ENCODE measurements around the gene FOXN3.
"Not testable (repeated sequence)": the region's sequence is repeated elsewhere in the genome, so short reads cannot be mapped to it uniquely, and the experiment has no call there.

Gene FOXN3

DNA sequence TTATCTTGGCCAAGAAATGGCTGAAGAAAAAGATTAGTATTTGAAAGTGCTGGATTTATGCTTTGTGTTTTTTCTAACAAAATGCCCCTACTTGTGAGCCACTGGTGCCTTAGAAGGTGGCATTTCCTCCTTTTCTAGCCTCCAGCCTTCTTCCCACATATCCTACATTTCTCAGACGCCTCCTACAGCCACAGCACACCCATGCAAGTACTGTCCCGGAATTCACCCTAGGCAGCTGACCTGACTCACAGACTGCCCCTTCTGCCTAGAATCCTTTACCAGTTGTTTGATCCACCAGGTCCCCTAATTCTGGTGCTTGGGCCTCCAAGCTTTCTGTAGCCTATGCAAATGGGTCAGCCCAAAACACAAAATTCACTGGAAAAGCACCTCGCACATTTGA lies 166.0 kb downstream of the FOXN3 start:
- Histone ChIP-seq H3K9me3 (ENCODE audit: insufficient read depth, low read depth, low read length) (no peaks in the 10 kb centered on the region), H2AFZ (ENCODE audit: insufficient read depth, low read length, poor library complexity) (no peak overlapping the region), H3K14ac (ENCODE audit: low read length) (no peak overlapping the region), H3K4me2 (ENCODE audit: low read length) (peak overlapping the region; percentile 11), H3K79me2 (ENCODE audit: control insufficient read depth, insufficient read depth, low read length, poor library complexity) (peaks cover 3% of the 10 kb centered on the region), H4K91ac (ENCODE audit: low read depth, low read length) (no peak overlapping the region), H3K4me3 (ENCODE audit: low read depth, low read length) (no peak overlapping the region), H3K23ac (ENCODE audit: low read length) (no peak overlapping the region), H3K79me1 (ENCODE audit: low read length) (peaks cover 29% of the 10 kb centered on the region), H3K27ac (ENCODE audit: low read depth, low read length) (peak overlapping the region; percentile 92), H3K9ac (ENCODE audit: low read length) (no peak overlapping the region), H2BK120ac (ENCODE audit: insufficient read depth, low read length, poor library complexity) (no peak overlapping the region), H3K27me3 (ENCODE audit: insufficient read depth, low read length) (no peaks in the 10 kb centered on the region), H2AK5ac (ENCODE audit: low read length) (no peak overlapping the region), H3K18ac (ENCODE audit: low read length) (no peak overlapping the region), H3K4ac (ENCODE audit: low read depth, low read length) (no peak overlapping the region), H4K8ac (ENCODE audit: low read depth, low read length) (no peak overlapping the region), H4K12ac (ENCODE audit: low read depth, low read length) (no peak overlapping the region), H2BK12ac (ENCODE audit: low read length) (no peak overlapping the region), H2BK5ac (ENCODE audit: low read depth, low read length, poor library complexity) (no peak overlapping the region), H3K4me1 (ENCODE audit: control insufficient read depth in 1 of 2, insufficient read depth in 2 of 2, low read length in 2 of 2) (peaks cover 31 to 33% of the 10 kb centered on the region in 2 experiments), H3K36me3 (ENCODE audit: control insufficient read depth in 1 of 2, insufficient read depth in 2 of 2, low read length in 2 of 2) (peaks cover 0 to 4% of the 10 kb centered on the region in 2 experiments)
- WGBS (ENCODE audit: extremely low coverage, insufficient coverage, insufficient read length), result no CpG with 5 or more reads among the region's 3 CpGs
- DNase-seq, result peak; percentile 78 to 88

DNA sequence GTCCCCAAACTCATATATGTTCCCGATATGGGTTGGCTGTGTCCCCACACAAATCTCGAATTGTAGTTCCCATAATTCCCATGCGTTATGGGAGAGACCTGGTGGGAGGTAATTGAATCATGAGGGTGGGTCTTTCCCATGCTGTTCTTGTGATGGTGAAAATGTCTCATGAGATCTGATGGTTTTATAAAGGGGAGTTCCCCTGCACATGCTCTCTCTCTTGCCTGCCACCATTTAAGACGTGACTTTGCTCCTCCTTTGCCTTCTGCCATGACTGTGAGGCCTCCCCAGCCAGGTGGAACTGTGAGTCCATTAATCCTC lies 166.4 kb downstream of the FOXN3 start:
- WGBS (ENCODE audit: extremely low coverage, insufficient coverage, insufficient read length), result no CpG with 5 or more reads among the region's 4 CpGs

DNA sequence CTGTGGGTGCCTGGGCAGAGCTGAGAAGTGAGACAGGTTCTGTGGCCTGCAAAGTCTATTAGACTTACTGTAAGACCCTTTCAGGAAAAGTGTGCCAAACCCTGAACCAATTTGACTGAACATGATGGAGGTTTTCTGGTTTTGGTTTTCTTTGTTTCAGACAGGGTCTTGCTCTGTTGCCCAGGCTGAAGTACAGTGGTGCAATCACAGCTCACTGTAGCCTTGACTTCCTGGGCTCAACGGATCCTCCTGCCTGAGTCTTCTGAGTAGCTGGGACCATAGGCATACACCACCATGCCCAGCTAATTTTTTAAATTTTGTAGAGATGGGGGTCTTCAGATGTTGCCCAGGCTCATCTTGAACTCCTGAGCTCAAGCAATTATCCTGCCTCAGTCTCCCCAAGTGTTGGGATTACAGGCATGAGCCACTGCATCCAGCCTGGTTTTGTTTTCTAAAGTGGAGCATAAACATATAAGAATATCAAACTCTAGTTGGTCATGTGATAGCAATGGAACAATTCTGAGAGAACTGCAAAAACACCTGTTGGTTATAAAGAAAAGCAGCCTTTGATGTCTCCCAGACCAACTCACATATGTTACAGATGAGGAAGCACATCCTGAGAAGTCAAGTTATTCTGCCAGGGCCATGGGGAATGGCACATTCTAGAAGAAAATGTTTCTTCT lies 166.9 kb downstream of the FOXN3 start:
- Histone ChIP-seq H3K4me2 (ENCODE audit: low read length) (no peak overlapping the region), H2BK5ac (ENCODE audit: low read depth, low read length, poor library complexity) (peak overlapping the region; percentile 89), H4K91ac (ENCODE audit: low read depth, low read length) (peak overlapping the region; percentile 97), H4K8ac (ENCODE audit: low read depth, low read length) (peak overlapping the region; percentile 62), H2AK5ac (ENCODE audit: low read length) (peak overlapping the region; percentile 82), H2AFZ (ENCODE audit: insufficient read depth, low read length, poor library complexity) (no peak overlapping the region), H3K36me3 (ENCODE audit: control insufficient read depth in 1 of 2, insufficient read depth in 2 of 2, low read length in 2 of 2) (peaks cover 0 to 4% of the 10 kb centered on the region in 2 experiments), H3K18ac (ENCODE audit: low read length) (peak overlapping the region; percentile 84), H3K79me1 (ENCODE audit: low read length) (peaks cover 29% of the 10 kb centered on the region), H2BK12ac (ENCODE audit: low read length) (peak overlapping the region; percentile 97), H3K9ac (ENCODE audit: low read length) (no peak overlapping the region), H4K12ac (ENCODE audit: low read depth, low read length) (no peak overlapping the region), H3K4me1 (ENCODE audit: control insufficient read depth in 1 of 2, insufficient read depth in 2 of 2, low read length in 2 of 2) (peaks cover 34 to 35% of the 10 kb centered on the region in 2 experiments), H3K14ac (ENCODE audit: low read length) (peak overlapping the region; percentile 68), H3K27ac (ENCODE audit: low read depth, low read length) (peak overlapping the region; percentile 92), H2BK120ac (ENCODE audit: insufficient read depth, low read length, poor library complexity) (peak overlapping the region; percentile 86), H3K4me3 (ENCODE audit: low read depth, low read length) (no peak overlapping the region), H3K23ac (ENCODE audit: low read length) (no peak overlapping the region), H3K4ac (ENCODE audit: low read depth, low read length) (peak overlapping the region; percentile 85), H3K9me3 (ENCODE audit: insufficient read depth, low read depth, low read length) (no peaks in the 10 kb centered on the region), H3K27me3 (ENCODE audit: insufficient read depth, low read length) (no peaks in the 10 kb centered on the region), H3K79me2 (ENCODE audit: control insufficient read depth, insufficient read depth, low read length, poor library complexity) (peaks cover 3% of the 10 kb centered on the region)
- no peak for DNase-seq
- no CpG with 5 or more reads among the region's 1 CpG for WGBS (ENCODE audit: extremely low coverage, insufficient coverage, insufficient read length)

More for the DNA sequence above, 166.4 kb downstream of the FOXN3 start:
- not testable (repeated sequence) for H3K79me2 ChIP-seq (ENCODE audit: control insufficient read depth, insufficient read depth, low read length, poor library complexity); H3K9ac ChIP-seq (ENCODE audit: low read length); H2AFZ ChIP-seq (ENCODE audit: insufficient read depth, low read length, poor library complexity); H3K9me3 ChIP-seq (ENCODE audit: insufficient read depth, low read depth, low read length); DNase-seq; H3K4me3 ChIP-seq (ENCODE audit: low read depth, low read length); H3K36me3 ChIP-seq (ENCODE audit: control insufficient read depth in 1 of 2, insufficient read depth in 2 of 2, low read length in 2 of 2); H3K23ac ChIP-seq (ENCODE audit: low read length); H4K12ac ChIP-seq (ENCODE audit: low read depth, low read length); H3K4me2 ChIP-seq (ENCODE audit: low read length); H3K27me3 ChIP-seq (ENCODE audit: insufficient read depth, low read length)
- Histone ChIP-seq H3K18ac (ENCODE audit: low read length) (peak overlapping the region; percentile 39), H2AK5ac (ENCODE audit: low read length) (peak overlapping the region; percentile 82), H3K4ac (ENCODE audit: low read depth, low read length) (peak overlapping the region; percentile 35), H3K14ac (ENCODE audit: low read length) (peak overlapping the region; percentile 62), H3K27ac (ENCODE audit: low read depth, low read length) (peak overlapping the region; percentile 92), H4K8ac (ENCODE audit: low read depth, low read length) (peak overlapping the region; percentile 49), H4K91ac (ENCODE audit: low read depth, low read length) (peak overlapping the region; percentile 97), H2BK12ac (ENCODE audit: low read length) (peak overlapping the region; percentile 85), H3K4me1 (ENCODE audit: control insufficient read depth in 1 of 2, insufficient read depth in 2 of 2, low read length in 2 of 2) (peaks cover 34 to 35% of the 10 kb centered on the region in 2 experiments), H2BK5ac (ENCODE audit: low read depth, low read length, poor library complexity) (peak overlapping the region; percentile 67), H2BK120ac (ENCODE audit: insufficient read depth, low read length, poor library complexity) (peak overlapping the region; percentile 86), H3K79me1 (ENCODE audit: low read length) (peaks cover 29% of the 10 kb centered on the region)

DNA sequence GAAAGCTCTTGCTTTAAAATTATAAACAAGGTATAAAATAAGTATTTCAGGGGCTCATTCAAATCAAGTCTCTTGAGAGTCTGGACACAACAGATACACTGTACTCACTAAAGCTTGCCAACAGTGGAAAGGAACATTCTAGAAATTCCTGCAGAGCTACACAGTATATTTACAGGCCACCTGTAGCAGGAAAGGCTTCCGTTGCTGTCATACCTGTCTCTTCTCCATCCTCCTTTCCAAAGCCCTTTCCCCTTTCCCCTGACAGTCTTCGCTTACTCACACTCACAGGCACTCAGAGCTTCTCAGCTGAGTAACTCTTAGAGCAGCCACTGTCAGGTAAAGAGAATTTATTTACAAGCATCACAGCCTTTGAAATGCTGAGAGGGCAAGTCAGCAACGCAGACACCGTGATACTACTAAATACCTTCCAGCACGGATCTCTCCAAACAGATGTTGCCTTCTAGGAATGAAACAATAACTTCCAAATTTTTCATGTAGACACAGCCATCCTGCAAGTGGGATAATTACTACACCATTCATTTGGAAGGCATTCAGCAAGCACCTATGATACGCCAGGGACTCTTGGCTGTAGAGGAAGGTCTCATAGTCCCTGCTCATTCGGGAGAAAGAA lies 167.9 kb downstream of the FOXN3 start:
- Histone ChIP-seq H3K4ac (ENCODE audit: low read depth, low read length) (no peak overlapping the region), H3K23ac (ENCODE audit: low read length) (no peak overlapping the region), H4K12ac (ENCODE audit: low read depth, low read length) (no peak overlapping the region), H3K36me3 (ENCODE audit: control insufficient read depth in 1 of 2, insufficient read depth in 2 of 2, low read length in 2 of 2) (no peaks in the 10 kb centered on the region), H3K14ac (ENCODE audit: low read length) (peak overlapping the region; percentile 63), H3K9ac (ENCODE audit: low read length) (no peak overlapping the region), H2AFZ (ENCODE audit: insufficient read depth, low read length, poor library complexity) (no peak overlapping the region), H3K27ac (ENCODE audit: low read depth, low read length) (peak overlapping the region; percentile 98), H3K79me1 (ENCODE audit: low read length) (peaks cover 28% of the 10 kb centered on the region), H2AK5ac (ENCODE audit: low read length) (peak overlapping the region; percentile 50), H3K4me3 (ENCODE audit: low read depth, low read length) (no peak overlapping the region), H3K4me2 (ENCODE audit: low read length) (peak overlapping the region; percentile 34), H2BK120ac (ENCODE audit: insufficient read depth, low read length, poor library complexity) (peak overlapping the region; percentile 76), H4K91ac (ENCODE audit: low read depth, low read length) (peak overlapping the region; percentile 97), H3K9me3 (ENCODE audit: insufficient read depth, low read depth, low read length) (no peaks in the 10 kb centered on the region), H3K27me3 (ENCODE audit: insufficient read depth, low read length) (no peaks in the 10 kb centered on the region), H2BK5ac (ENCODE audit: low read depth, low read length, poor library complexity) (peak overlapping the region; percentile 94), H3K79me2 (ENCODE audit: control insufficient read depth, insufficient read depth, low read length, poor library complexity) (no peaks in the 10 kb centered on the region), H3K4me1 (ENCODE audit: control insufficient read depth in 1 of 2, insufficient read depth in 2 of 2, low read length in 2 of 2) (peaks cover 30 to 35% of the 10 kb centered on the region in 2 experiments), H2BK12ac (ENCODE audit: low read length) (peak overlapping the region; percentile 66), H4K8ac (ENCODE audit: low read depth, low read length) (peak overlapping the region; percentile 49), H3K18ac (ENCODE audit: low read length) (peak overlapping the region; percentile 54)
- WGBS (ENCODE audit: extremely low coverage, insufficient coverage, insufficient read length), result no CpG with 5 or more reads among the region's 7 CpGs
- DNase-seq, result peak; percentile 87 to 93
